Spleen (tissue), 11 donors: ENCODE measurements around the gene MARK3. TPM values are rescaled to one million over a fixed set of nuclear protein-coding genes. Genes with fewer than 3 reads are reported as not detected.
A peak's percentile ranks its signal among the peaks of the same experiment; 100 is the strongest.

ENCODE experiments used
- DNase-seq: peaks from one replicate; pipeline ENCODE4 v3.0.0-alpha.2; 2020
- H3K27ac ChIP-seq, 8 donors: fragments of 200-600 bp; sonication (generic) in 7 of 8; 1 replicate in 4 of 8; 2 replicates in 4 of 8; pipeline versions ENCODE4 v1.5.0 to v1.8.0; 2016 to 2021; ENCODE audit warnings: inconsistent platforms in 4 of 8, mild to moderate bottlenecking in 4 of 8, moderate library complexity in 1 of 8
- H3K27me3 ChIP-seq, 7 donors: fragments of 200-600 bp; sonication (generic) in 6 of 7; replicated peaks in 1 of 7; 1 replicate in 4 of 7; 2 replicates in 3 of 7; pipeline versions ENCODE4 v1.5.0 to v1.8.0; 2016 to 2021; ENCODE audit warnings: inconsistent platforms in 3 of 7, mild to moderate bottlenecking in 1 of 7
- H3K36me3 ChIP-seq, 6 donors: fragments of 200-600 bp; sonication (generic) in 5 of 6; 1 replicate in 4 of 6; 2 replicates in 2 of 6; pipeline versions ENCODE4 v1.5.0 to v1.8.0; 2016 to 2021; ENCODE audit warnings: inconsistent platforms in 2 of 6
- H3K4me1 ChIP-seq, 6 donors: fragments of 200-600 bp; sonication (generic) in 5 of 6; 1 replicate in 3 of 6; 2 replicates in 3 of 6; pipeline versions ENCODE4 v1.5.0 to v1.8.0; 2016 to 2021; ENCODE audit warnings: inconsistent platforms in 3 of 6
- H3K4me3 ChIP-seq, 8 donors: fragments of 200-600 bp; sonication (generic) in 7 of 8; 1 replicate in 4 of 8; 2 replicates in 4 of 8; pipeline versions ENCODE4 v1.5.0 to v1.8.0; 2016 to 2021; ENCODE audit warnings: inconsistent platforms in 4 of 8, mild to moderate bottlenecking in 4 of 8, moderate library complexity in 2 of 8
- H3K9me3 ChIP-seq, 8 donors: fragments of 200-600 bp; sonication (generic) in 7 of 8; 1 replicate in 4 of 8; 2 replicates in 4 of 8; pipeline versions ENCODE4 v1.5.0 to v1.8.0; 2016 to 2021; ENCODE audit warnings: inconsistent platforms in 4 of 8
- CTCF ChIP-seq, 11 experiments: fragments of 200-600 bp in 7 of 11; fragments of 450-650 bp in 4 of 11; sonication (generic) in 4 of 11; IDR thresholded peaks in 8 of 11; conservative IDR thresholded peaks in 3 of 11; 1 replicate in 7 of 11; 2 replicates in 4 of 11; pipeline versions ENCODE4 v1.4.0 to v1.8.0; 2016 to 2021; ENCODE audit warnings: antibody characterized with exemption in 11 of 11, inconsistent platforms in 4 of 11, mild to moderate bottlenecking in 1 of 11
- POLR2A ChIP-seq, 3 donors: fragments of 450-650 bp; IDR thresholded peaks; one replicate each; pipeline ENCODE4 v1.5.1; 2017; ENCODE audit warnings: antibody characterized with exemption in 3 of 3, mild to moderate bottlenecking in 1 of 3
- POLR2AphosphoS5 ChIP-seq, 3 donors: sonication (generic); formaldehyde crosslinking; IDR thresholded peaks; one replicate each; pipeline ENCODE4 v1.5.1; 2017; ENCODE audit warnings: antibody characterized with exemption in 3 of 3
- WGBS, 5 donors: extraction: QIAGEN DNeasy Blood & Tissue Kit in 3 of 5; methylation state at CpG; one replicate each; pipeline versions ENCODE4 v1.1.5 to v1.1.7; 2013 to 2018; 5-methylcytosine and 5-hydroxymethylcytosine counted together
- intact Hi-C: fragments of 100-400 bp; cut with DNase I; formaldehyde crosslinking; loops from one replicate; pipeline ENCODE4 v1.15.0; 2023; ENCODE audit warnings: low total_unique reads
- polyA plus RNA-seq, 3 donors: library from polyadenylated mRNA; stranded (reverse); fragments of 200-250 nt; gene quantifications; one replicate each; pipeline ENCODE4 v1.2.1, GENCODE V29; 2013
- total RNA-seq, 7 donors: library from RNA; depleted of rRNA in 3 of 7; stranded (reverse); fragments of >200 nt in 3 of 7; fragmentation: NEBNext Ultra II Directional in 4 of 7; extraction: Animal tissue kit (Norgen Biotek cat#: 25700) in 4 of 7; gene quantifications; one replicate each; pipeline versions ENCODE4 v1.1.0 to v1.2.1, GENCODE V29; 2016 to 2021
- donor health status: healthy with polysubstance abuse.
- donor health status: DM: no; HTN: no; CAD: no; lungs with moderate emphysema.
- donor health status: DM: no; HTN: no; CAD: no.
- donor health status: Bipolar disorder and iron deficiency.
- donor health status: healthy.
- donor health status: DM: no; HTN: no; CAD: no.
- donor health status: DM: yes; HTN: yes; CAD: no.

The MARK3 gene
- total and polyA plus RNA-seq, 10 donors, result 40.4 to 144 (median 106) TPM

- H3K4me3 ChIP-seq, result no peak overlapping the region
- H3K36me3 ChIP-seq, result peaks cover 0 to 10% (median 0%) of the 10 kb centered on the region in 6 donors
- no peak for DNase-seq
- intact Hi-C loops, result no loop called here
- WGBS, 5 donors, result 52 to 73% (median 68%) methylated on average over 9 to 17 of the region's 17 CpGs
- H3K27me3 ChIP-seq, result peaks cover 0 to 68% (median 5%) of the 10 kb centered on the region in 7 donors
- H3K27ac ChIP-seq, result peak overlapping the region in 1 of 8 donors; percentile 21
- H3K9me3 ChIP-seq, result no peaks in the 10 kb centered on the region
- peaks cover 0 to 40% (median 11%) of the 10 kb centered on the region in 6 donors for H3K4me1 ChIP-seq
- TF ChIP-seq POLR2A (IDR thresholded peaks at IDR 0.05) (no peak), CTCF (IDR thresholded peaks at IDR 0.05 in 8 of 11, conservative IDR thresholded peaks at IDR 0.05 in 3 of 11) (no peak), POLR2AphosphoS5 (IDR thresholded peaks at IDR 0.05) (peak in 1 of 3 donors; percentile 10)
These were observed 155.8 kb downstream of the MARK3 start for GRCh38 chr14:103540821-103541708.

GRCh38 chr14:103541709-103542604 is 156.7 kb downstream of the MARK3 start:
- H3K27me3 ChIP-seq, result peaks cover 0 to 68% (median 5%) of the 10 kb centered on the region in 7 donors
- no peak overlapping the region for H3K27ac ChIP-seq
- no peak for DNase-seq
- peaks cover 0 to 1% (median 0%) of the 10 kb centered on the region in 6 donors for H3K36me3 ChIP-seq
- intact Hi-C loops, result no loop called here
- no peaks in the 10 kb centered on the region for H3K9me3 ChIP-seq
- no peak overlapping the region for H3K4me3 ChIP-seq
- TF ChIP-seq POLR2AphosphoS5 (IDR thresholded peaks at IDR 0.05), result peak in 1 of 3 donors; percentile 21
- TF ChIP-seq POLR2A (IDR thresholded peaks at IDR 0.05), result no peak
- H3K4me1 ChIP-seq, result peaks cover 0 to 49% (median 18%) of the 10 kb centered on the region in 6 donors
- 65 to 81% (median 75%) methylated on average over 18 to 33 of the region's 33 CpGs for WGBS, 5 donors

- 42 to 51% (median 51%) methylated on average over 10 to 18 of the region's 18 CpGs for WGBS, 5 donors
- intact Hi-C loops, result no loop called here
- peak; percentile 68 for DNase-seq
- TF ChIP-seq POLR2AphosphoS5 (IDR thresholded peaks at IDR 0.05) (no peak), CTCF (IDR thresholded peaks at IDR 0.05 in 8 of 11, conservative IDR thresholded peaks at IDR 0.05 in 3 of 11) (no peak), POLR2A (IDR thresholded peaks at IDR 0.05) (no peak)
- Histone ChIP-seq H3K4me3 (no peak overlapping the region), H3K4me1 (peaks cover 0 to 51% (median 20%) of the 10 kb centered on the region in 6 donors), H3K27me3 (peaks cover 0 to 68% (median 5%) of the 10 kb centered on the region in 7 donors), H3K9me3 (no peaks in the 10 kb centered on the region), H3K27ac (no peak overlapping the region), H3K36me3 (no peaks in the 10 kb centered on the region)
These were observed 157.4 kb downstream of the MARK3 start for GRCh38 chr14:103542605-103543088.

- no peak overlapping the region for H3K27ac ChIP-seq
- H3K36me3 ChIP-seq, result no peaks in the 10 kb centered on the region
- peak; percentile 54 for DNase-seq
- no peak overlapping the region for H3K4me3 ChIP-seq
- intact Hi-C loops, result no loop called here
- no peak for TF ChIP-seq POLR2A (IDR thresholded peaks at IDR 0.05)
- TF ChIP-seq POLR2AphosphoS5 (IDR thresholded peaks at IDR 0.05), result no peak
- TF ChIP-seq CTCF (IDR thresholded peaks at IDR 0.05 in 8 of 11, conservative IDR thresholded peaks at IDR 0.05 in 3 of 11), result no peak
- H3K27me3 ChIP-seq, result peaks cover 0 to 66% (median 5%) of the 10 kb centered on the region in 7 donors
- peaks cover 0 to 51% (median 20%) of the 10 kb centered on the region in 6 donors for H3K4me1 ChIP-seq
- no peaks in the 10 kb centered on the region for H3K9me3 ChIP-seq
- WGBS, 5 donors, result 77 to 88% (median 87%) methylated on average over 7 to 10 of the region's 10 CpGs
These were observed 157.9 kb downstream of the MARK3 start for GRCh38 chr14:103543140-103543539.
